OCI-LY1 (cell line): ENCODE results near the gene PIGZ.

Experiments
- EZH2 ChIP-seq: fragments of 200-600 bp; sonication (generic), shearing (Covaris generic); IDR thresholded peaks from 2 replicates; pipeline ENCODE4 v1.8.0; 2017; ENCODE audit warnings: borderline replicate concordance, mixed run types, mild to moderate bottlenecking, antibody characterized with exemption, low read length, moderate library complexity, mixed read lengths
- TF ChIP-seq, protein P1 (sequence below): fragments of 200-600 bp; sonication (generic), shearing (Covaris generic); IDR thresholded peaks from 2 replicates; pipeline ENCODE4 v1.5.1; 2017; ENCODE audit warnings: mild to moderate bottlenecking, antibody characterized with exemption, low read length, moderate library complexity, mixed read lengths

DNA sequence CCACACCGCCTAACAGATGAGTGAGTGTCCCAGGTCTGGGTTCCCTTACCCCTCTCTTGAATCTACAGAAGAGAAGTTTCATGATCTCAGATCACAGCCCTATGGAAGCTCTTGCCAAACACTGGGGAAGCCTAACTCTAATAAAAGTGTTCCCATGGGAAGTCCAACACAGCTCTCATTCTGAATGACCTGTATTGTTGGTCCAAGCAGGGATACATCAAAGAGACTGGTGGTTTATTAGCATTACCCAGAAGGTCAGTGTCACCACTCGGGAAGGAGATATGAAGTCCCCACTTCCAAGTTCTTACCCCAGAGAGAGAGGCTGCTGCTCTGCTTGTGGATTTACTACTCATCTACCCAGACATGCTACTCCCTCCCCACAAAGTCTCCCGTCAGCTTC is 17.3 kb downstream of the PIGZ start:
- TF ChIP-seq, protein P1, sequence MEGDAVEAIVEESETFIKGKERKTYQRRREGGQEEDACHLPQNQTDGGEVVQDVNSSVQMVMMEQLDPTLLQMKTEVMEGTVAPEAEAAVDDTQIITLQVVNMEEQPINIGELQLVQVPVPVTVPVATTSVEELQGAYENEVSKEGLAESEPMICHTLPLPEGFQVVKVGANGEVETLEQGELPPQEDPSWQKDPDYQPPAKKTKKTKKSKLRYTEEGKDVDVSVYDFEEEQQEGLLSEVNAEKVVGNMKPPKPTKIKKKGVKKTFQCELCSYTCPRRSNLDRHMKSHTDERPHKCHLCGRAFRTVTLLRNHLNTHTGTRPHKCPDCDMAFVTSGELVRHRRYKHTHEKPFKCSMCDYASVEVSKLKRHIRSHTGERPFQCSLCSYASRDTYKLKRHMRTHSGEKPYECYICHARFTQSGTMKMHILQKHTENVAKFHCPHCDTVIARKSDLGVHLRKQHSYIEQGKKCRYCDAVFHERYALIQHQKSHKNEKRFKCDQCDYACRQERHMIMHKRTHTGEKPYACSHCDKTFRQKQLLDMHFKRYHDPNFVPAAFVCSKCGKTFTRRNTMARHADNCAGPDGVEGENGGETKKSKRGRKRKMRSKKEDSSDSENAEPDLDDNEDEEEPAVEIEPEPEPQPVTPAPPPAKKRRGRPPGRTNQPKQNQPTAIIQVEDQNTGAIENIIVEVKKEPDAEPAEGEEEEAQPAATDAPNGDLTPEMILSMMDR: no peak
- TF ChIP-seq EZH2: no peak
